Panc1 (cell line): ENCODE data around the gene THAP4.

Experiments
- CTCF ChIP-seq: fragments of 450-650 bp; IDR thresholded peaks from 2 replicates; pipeline ENCODE4 v1.5.1; 2017; ENCODE audit warnings: mild to moderate bottlenecking
- POLR2AphosphoS5 ChIP-seq: IDR thresholded peaks from 2 replicates; pipeline ENCODE4 v1.6.1; 2012; ENCODE audit warnings: mild to moderate bottlenecking, low read depth, low read length, moderate library complexity

DNA sequence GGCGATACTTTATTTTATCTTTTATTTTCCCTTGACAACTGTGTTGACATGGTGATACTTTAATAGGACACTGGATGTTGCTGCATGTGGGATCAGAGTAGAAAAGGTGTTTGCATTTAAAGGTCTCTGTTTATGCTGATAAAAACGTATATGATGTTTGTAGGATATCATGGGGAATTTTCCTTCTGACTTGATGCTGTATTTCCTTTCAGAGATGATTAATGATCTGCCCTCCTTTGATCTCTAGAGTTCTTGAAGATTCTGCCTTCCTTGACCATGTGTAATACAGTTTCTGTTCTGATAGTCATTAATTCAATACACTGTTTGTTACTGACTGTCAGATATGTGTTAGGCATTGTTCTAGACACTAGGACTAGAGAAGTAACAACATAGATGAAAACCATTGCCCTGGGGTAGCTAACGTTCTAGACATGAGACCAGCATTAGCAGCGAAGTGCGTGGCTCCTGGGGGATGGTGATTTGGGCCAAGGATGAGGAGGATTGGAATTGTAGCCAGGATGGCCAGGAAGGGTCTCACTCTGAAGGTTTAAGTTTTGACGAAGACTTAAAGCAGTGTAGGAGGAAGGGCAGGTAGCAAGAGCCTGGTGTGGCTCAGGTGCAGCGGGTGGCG, 3.3 kb upstream of the THAP4 start:
- TF ChIP-seq CTCF (no peak), POLR2AphosphoS5 (no peak)
